Nephron progenitor cell (in vitro differentiated cells): ENCODE results near the gene PLAC8.
"Not testable (repeated sequence)": the region's sequence is repeated elsewhere in the genome, so short reads cannot be mapped to it uniquely, and the experiment has no call there.

Experiments used
- DNase-seq: peaks from one replicate; pipeline ENCODE4 v3.0.0; 2021
- H3K27ac Mint-ChIP-seq: 2 replicates; pipeline ENCODE4 v1.8.0; 2021; ENCODE audit warnings: mild to moderate bottlenecking, moderate library complexity, mixed read lengths
- H3K27me3 Mint-ChIP-seq: 2 replicates; pipeline ENCODE4 v1.8.0; 2021; ENCODE audit warnings: mild to moderate bottlenecking, low read depth, mixed read lengths; ENCODE audit not compliant: poor library complexity
- H3K36me3 Mint-ChIP-seq: 2 replicates; pipeline ENCODE4 v1.8.0; 2021; ENCODE audit warnings: low read depth, mixed read lengths
- H3K4me1 Mint-ChIP-seq: 2 replicates; pipeline ENCODE4 v1.8.0; 2021; ENCODE audit warnings: mixed read lengths
- H3K4me3 Mint-ChIP-seq: 2 replicates; pipeline ENCODE4 v1.8.0; 2021; ENCODE audit warnings: mild to moderate bottlenecking, moderate library complexity, mixed read lengths
- H3K9me3 Mint-ChIP-seq: 2 replicates; pipeline ENCODE4 v1.8.0; 2021; ENCODE audit warnings: mild to moderate bottlenecking, moderate library complexity, mixed read lengths
- TF ChIP-seq, protein P1 (sequence below): fragments of 200-600 bp; sonication (generic); IDR thresholded peaks from 2 replicates; pipeline ENCODE4 v1.5.0; 2021; ENCODE audit warnings: antibody characterized with exemption

PLAC8 gene

DNA sequence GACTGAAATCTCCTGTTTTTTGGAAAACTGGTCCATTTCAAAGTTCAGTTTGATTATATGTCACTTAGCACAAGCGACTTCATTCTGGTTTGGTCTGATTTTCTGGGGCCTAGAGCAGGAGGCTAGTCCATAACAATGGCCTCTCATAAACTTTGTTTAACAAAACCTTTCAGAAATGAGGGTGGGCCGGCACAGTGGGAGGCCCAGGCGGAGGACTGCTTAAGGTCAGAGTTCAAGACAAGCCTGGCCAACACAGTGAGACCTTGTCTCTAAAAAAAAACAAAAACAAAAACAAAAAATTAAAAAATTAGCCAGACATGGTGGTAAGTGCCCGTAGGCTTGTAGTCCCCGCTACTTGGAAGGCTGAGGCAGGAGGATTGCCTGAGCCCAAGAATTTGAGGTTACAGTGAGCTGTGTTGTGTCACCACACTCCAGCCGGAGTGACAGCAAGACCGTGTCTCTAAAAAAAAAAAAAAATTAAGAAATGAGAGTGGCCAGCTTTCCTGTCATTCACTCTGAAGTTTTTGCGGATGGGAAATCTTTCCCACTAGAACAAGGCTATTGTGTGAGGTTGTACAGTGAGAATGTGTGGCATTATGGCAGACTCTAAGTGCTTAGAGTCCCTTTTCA, 1.2 kb upstream of the PLAC8 start:
- Mint-ChIP-seq H3K27ac (no peak overlapping the region), H3K36me3 (no peaks in the 10 kb centered on the region), H3K4me3 (no peak overlapping the region), H3K9me3 (no peaks in the 10 kb centered on the region), H3K27me3 (peaks cover 5% of the 10 kb centered on the region), H3K4me1 (peaks cover 9% of the 10 kb centered on the region)
- TF ChIP-seq, protein P1, sequence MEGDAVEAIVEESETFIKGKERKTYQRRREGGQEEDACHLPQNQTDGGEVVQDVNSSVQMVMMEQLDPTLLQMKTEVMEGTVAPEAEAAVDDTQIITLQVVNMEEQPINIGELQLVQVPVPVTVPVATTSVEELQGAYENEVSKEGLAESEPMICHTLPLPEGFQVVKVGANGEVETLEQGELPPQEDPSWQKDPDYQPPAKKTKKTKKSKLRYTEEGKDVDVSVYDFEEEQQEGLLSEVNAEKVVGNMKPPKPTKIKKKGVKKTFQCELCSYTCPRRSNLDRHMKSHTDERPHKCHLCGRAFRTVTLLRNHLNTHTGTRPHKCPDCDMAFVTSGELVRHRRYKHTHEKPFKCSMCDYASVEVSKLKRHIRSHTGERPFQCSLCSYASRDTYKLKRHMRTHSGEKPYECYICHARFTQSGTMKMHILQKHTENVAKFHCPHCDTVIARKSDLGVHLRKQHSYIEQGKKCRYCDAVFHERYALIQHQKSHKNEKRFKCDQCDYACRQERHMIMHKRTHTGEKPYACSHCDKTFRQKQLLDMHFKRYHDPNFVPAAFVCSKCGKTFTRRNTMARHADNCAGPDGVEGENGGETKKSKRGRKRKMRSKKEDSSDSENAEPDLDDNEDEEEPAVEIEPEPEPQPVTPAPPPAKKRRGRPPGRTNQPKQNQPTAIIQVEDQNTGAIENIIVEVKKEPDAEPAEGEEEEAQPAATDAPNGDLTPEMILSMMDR, result no peak
- DNase-seq, result no peak

DNA sequence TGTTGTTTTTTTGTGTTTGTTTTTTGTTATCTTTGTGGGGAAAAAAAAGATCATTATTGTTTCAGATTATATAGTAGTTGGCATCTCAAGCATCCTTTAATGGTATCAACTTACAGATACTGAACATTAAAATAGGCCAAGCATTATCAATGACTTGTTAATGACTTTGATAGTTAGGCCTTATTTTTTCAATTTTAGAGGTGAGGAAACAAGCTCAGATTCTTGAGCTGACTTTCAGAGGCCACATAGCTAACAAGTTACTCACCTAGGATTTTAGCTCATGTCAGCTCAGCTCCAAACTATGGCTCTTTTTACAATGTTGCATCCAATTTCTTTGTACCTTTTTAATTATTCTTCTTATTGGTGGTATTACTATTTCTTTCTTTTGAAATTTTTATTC, 471 bp upstream of the PLAC8 start:
- TF ChIP-seq, protein P1, result no peak
- DNase-seq, result no peak
- H3K4me1 Mint-ChIP-seq, result peaks cover 15% of the 10 kb centered on the region
- peaks cover 8% of the 10 kb centered on the region for H3K27me3 Mint-ChIP-seq
- no peak overlapping the region for H3K27ac Mint-ChIP-seq
- no peaks in the 10 kb centered on the region for H3K9me3 Mint-ChIP-seq
- H3K4me3 Mint-ChIP-seq, result no peak overlapping the region
- H3K36me3 Mint-ChIP-seq, result no peaks in the 10 kb centered on the region

DNA sequence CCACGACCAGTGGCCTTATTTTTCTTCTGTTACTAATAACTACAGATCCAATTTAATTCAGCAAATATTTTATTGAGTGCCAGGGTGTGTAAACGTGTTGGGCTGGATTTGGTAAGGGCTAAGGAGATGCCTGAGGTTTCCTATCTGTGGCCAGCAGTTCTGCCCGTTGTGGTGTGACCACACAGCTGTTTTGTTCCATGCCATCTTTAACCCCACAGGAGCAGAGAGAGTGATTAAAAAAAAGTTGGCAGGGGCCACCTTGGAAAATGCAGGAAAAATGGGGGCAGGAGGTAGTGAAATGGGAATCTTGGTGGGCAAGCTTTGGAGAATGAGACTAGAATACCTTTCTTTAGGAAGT, 1.1 kb downstream of the PLAC8 start:
- no peak for DNase-seq
- Mint-ChIP-seq H3K4me3 (no peak overlapping the region), H3K4me1 (peaks cover 7% of the 10 kb centered on the region), H3K36me3 (no peaks in the 10 kb centered on the region), H3K27ac (no peak overlapping the region), H3K9me3 (no peaks in the 10 kb centered on the region), H3K27me3 (peaks cover 19% of the 10 kb centered on the region)
- TF ChIP-seq, protein P1, result no peak

DNA sequence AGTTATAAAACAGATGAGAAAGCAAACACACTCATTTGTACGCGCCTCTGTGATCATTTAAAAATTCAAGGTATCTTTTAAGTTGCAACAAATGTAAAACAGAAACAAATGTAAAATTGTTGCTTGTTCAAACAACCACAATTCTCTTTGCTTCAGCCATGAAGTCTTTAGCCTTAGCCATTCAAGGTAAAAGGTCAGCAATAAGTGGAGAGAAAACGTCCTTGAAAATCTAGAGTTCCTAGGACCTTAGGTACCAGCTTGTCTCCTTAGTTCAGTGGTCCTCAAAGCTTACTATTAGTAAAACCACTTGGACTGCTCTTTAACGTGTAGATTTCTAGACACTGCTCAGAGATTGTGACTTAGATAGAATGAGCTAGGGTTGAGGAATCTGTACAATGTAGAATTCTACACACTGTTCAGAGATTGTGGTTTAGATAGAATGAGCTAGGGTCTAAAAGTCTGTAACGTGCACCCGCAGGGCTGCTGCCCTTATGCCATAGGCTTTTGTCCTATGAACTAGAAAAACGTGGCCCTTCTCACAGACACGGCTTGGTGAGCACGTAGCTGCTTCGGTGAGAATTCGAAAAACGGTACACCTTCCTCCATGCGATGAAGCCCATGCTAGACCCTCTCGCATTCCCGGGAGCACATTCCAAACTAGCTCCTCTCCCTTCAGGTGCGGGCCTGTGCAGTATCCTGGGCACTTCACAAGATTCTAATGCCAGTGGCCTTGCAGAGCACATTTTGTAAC, 1.7 kb downstream of the PLAC8 start:
- Mint-ChIP-seq H3K27ac (no peak overlapping the region), H3K36me3 (no peaks in the 10 kb centered on the region), H3K27me3 (peaks cover 24% of the 10 kb centered on the region), H3K4me1 (peaks cover 7% of the 10 kb centered on the region), H3K9me3 (no peaks in the 10 kb centered on the region), H3K4me3 (no peak overlapping the region)
- no peak for DNase-seq
- TF ChIP-seq, protein P1, result no peak

DNA sequence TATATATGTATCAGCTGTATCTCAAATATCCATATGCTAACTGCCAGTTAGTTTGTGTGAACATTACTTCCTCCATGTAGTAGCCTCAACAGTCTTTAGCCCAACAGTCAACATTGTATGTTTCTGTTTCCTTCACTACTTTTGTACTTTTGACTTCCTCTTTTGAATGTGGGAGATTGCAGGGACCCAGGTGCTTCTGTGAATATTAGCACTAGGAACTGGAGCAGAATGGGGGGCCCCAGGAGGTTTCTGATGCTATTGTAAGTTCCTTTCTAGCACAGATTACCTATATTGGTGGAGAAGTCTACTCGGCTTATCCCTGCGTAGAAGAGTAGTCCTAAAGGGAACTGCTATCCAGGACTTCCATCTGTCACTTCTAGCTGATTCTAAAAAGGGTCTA, 2.3 kb downstream of the PLAC8 start:
- no peaks in the 10 kb centered on the region for H3K9me3 Mint-ChIP-seq
- no peak overlapping the region for H3K4me3 Mint-ChIP-seq
- DNase-seq, result no peak
- no peaks in the 10 kb centered on the region for H3K36me3 Mint-ChIP-seq
- H3K27me3 Mint-ChIP-seq, result peaks cover 24% of the 10 kb centered on the region
- H3K4me1 Mint-ChIP-seq, result peaks cover 7% of the 10 kb centered on the region
- TF ChIP-seq, protein P1, result no peak
- H3K27ac Mint-ChIP-seq, result no peak overlapping the region

DNA sequence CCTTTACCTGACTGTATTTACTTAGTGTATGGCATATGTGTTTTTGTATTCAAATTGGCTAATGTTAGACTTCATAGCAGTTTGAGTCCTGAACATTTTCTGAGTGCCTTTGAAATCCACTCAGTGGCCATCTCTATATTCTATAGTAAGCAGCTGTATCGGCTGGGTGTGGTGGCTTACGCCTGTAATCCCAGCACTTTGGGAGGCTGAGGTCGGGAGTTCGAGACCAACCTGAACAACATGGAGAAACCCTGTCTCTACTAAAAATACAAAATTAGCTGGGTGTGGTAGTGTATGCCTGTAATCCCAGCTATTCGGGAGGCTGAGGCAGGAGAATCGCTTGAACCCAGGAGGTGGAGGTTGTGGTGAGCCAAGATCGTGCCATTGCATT, 2.8 kb downstream of the PLAC8 start:
- DNase-seq, H3K36me3 Mint-ChIP-seq, H3K9me3 Mint-ChIP-seq, H3K4me1 Mint-ChIP-seq, H3K27ac Mint-ChIP-seq, H3K4me3 Mint-ChIP-seq: not testable (repeated sequence)
- peaks cover 24% of the 10 kb centered on the region for H3K27me3 Mint-ChIP-seq
